OCI-LY1 (cell line): ENCODE data around the gene NRG2.

Experiments used
- H2AFZ ChIP-seq: fragments of 200-600 bp; sonication (generic), shearing (Covaris generic); 2 replicates; pipeline ENCODE4 v1.6.0; 2014; ENCODE audit warnings: antibody characterized with exemption, mild to moderate bottlenecking, low read length
- H3F3A ChIP-seq: fragments of 200-600 bp; sonication (generic), shearing (Covaris generic); 2 replicates; pipeline ENCODE4 v1.6.0; 2014; ENCODE audit warnings: mild to moderate bottlenecking, antibody characterized with exemption, low read length, moderate library complexity; ENCODE audit not compliant: insufficient read depth
- H3K27ac ChIP-seq: fragments of 200-600 bp; sonication (generic); 2 replicates; pipeline ENCODE4 v1.5.1; 2014; ENCODE audit warnings: low read length, mixed run types, mild to moderate bottlenecking, low read depth; ENCODE audit not compliant: poor library complexity, severe bottlenecking
- H3K27me3 ChIP-seq: fragments of 200-600 bp; sonication (generic); 2 replicates; pipeline ENCODE4 v1.6.0; 2014; ENCODE audit warnings: antibody characterized with exemption, mild to moderate bottlenecking, low read length, moderate library complexity; ENCODE audit not compliant: insufficient read depth
- H3K36me3 ChIP-seq: fragments of 200-600 bp; sonication (generic); 2 replicates; pipeline ENCODE4 v1.6.1; 2014; ENCODE audit warnings: mild to moderate bottlenecking, antibody characterized with exemption, low read length, moderate library complexity, mixed read lengths; ENCODE audit not compliant: insufficient read depth
- H3K4me1 ChIP-seq: fragments of 200-600 bp; sonication (generic); 2 replicates; pipeline ENCODE4 v1.5.1; 2014; ENCODE audit warnings: mild to moderate bottlenecking, low read length, moderate library complexity; ENCODE audit not compliant: insufficient read depth, severe bottlenecking
- H3K4me2 ChIP-seq: fragments of 200-600 bp; sonication (generic), shearing (Covaris generic); 2 replicates; pipeline ENCODE4 v1.6.1; 2014; ENCODE audit warnings: low read length
- H3K4me3 ChIP-seq: fragments of 200-600 bp; sonication (generic); 2 replicates; pipeline ENCODE4 v1.5.1; 2014; ENCODE audit warnings: low read length, low read depth, mild to moderate bottlenecking, mixed read lengths; ENCODE audit not compliant: poor library complexity, severe bottlenecking
- H3K79me2 ChIP-seq: fragments of 200-600 bp; shearing (Covaris generic); 2 replicates; pipeline ENCODE4 v1.6.1; 2016; ENCODE audit warnings: mixed run types, low read length, mixed read lengths; ENCODE audit not compliant: insufficient read depth
- H3K9ac ChIP-seq: fragments of 200-600 bp; sonication (generic), shearing (Covaris generic); 2 replicates; pipeline ENCODE4 v1.6.1; 2014; ENCODE audit warnings: mild to moderate bottlenecking, low read length, mixed read lengths
- H3K9me2 ChIP-seq: fragments of 200-600 bp; sonication (generic), shearing (Covaris generic); 2 replicates; pipeline ENCODE4 v1.6.1; 2014; ENCODE audit warnings: low read depth, mild to moderate bottlenecking, low read length, mixed read lengths
- H3K9me3 ChIP-seq: fragments of 200-600 bp; shearing (Covaris generic); 2 replicates; pipeline ENCODE4 v1.6.1; 2014; ENCODE audit warnings: low read length, mixed read lengths
- H4K20me1 ChIP-seq: fragments of 200-600 bp; sonication (generic), shearing (Covaris generic); 2 replicates; pipeline ENCODE4 v1.6.0; 2016; ENCODE audit warnings: mild to moderate bottlenecking, low read length; ENCODE audit not compliant: insufficient read depth
- EZH2 ChIP-seq: fragments of 200-600 bp; sonication (generic), shearing (Covaris generic); IDR thresholded peaks from 2 replicates; pipeline ENCODE4 v1.8.0; 2017; ENCODE audit warnings: borderline replicate concordance, mixed run types, mild to moderate bottlenecking, antibody characterized with exemption, low read length, moderate library complexity, mixed read lengths
- TF ChIP-seq, protein P1 (sequence below): fragments of 200-600 bp; sonication (generic), shearing (Covaris generic); IDR thresholded peaks from 2 replicates; pipeline ENCODE4 v1.5.1; 2017; ENCODE audit warnings: mild to moderate bottlenecking, antibody characterized with exemption, low read length, moderate library complexity, mixed read lengths

NRG2 gene

GRCh38 chr5:139930406-139930805, 112.7 kb downstream of the NRG2 start:
- no peaks in the 10 kb centered on the region for H3F3A ChIP-seq
- no peaks in the 10 kb centered on the region for H3K79me2 ChIP-seq
- H3K4me2 ChIP-seq, result no peak overlapping the region
- no peak for TF ChIP-seq EZH2
- TF ChIP-seq, protein P1, sequence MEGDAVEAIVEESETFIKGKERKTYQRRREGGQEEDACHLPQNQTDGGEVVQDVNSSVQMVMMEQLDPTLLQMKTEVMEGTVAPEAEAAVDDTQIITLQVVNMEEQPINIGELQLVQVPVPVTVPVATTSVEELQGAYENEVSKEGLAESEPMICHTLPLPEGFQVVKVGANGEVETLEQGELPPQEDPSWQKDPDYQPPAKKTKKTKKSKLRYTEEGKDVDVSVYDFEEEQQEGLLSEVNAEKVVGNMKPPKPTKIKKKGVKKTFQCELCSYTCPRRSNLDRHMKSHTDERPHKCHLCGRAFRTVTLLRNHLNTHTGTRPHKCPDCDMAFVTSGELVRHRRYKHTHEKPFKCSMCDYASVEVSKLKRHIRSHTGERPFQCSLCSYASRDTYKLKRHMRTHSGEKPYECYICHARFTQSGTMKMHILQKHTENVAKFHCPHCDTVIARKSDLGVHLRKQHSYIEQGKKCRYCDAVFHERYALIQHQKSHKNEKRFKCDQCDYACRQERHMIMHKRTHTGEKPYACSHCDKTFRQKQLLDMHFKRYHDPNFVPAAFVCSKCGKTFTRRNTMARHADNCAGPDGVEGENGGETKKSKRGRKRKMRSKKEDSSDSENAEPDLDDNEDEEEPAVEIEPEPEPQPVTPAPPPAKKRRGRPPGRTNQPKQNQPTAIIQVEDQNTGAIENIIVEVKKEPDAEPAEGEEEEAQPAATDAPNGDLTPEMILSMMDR, result no peak
- H3K4me3 ChIP-seq, result no peak overlapping the region
- no peaks in the 10 kb centered on the region for H3K4me1 ChIP-seq
- H3K9me2 ChIP-seq, result no peaks in the 10 kb centered on the region
- H3K27me3 ChIP-seq, result no peaks in the 10 kb centered on the region
- H3K9me3 ChIP-seq, result no peaks in the 10 kb centered on the region
- no peak overlapping the region for H3K27ac ChIP-seq
- no peaks in the 10 kb centered on the region for H3K36me3 ChIP-seq
- no peak overlapping the region for H2AFZ ChIP-seq
- H3K9ac ChIP-seq, result no peak overlapping the region
- no peaks in the 10 kb centered on the region for H4K20me1 ChIP-seq

DNA sequence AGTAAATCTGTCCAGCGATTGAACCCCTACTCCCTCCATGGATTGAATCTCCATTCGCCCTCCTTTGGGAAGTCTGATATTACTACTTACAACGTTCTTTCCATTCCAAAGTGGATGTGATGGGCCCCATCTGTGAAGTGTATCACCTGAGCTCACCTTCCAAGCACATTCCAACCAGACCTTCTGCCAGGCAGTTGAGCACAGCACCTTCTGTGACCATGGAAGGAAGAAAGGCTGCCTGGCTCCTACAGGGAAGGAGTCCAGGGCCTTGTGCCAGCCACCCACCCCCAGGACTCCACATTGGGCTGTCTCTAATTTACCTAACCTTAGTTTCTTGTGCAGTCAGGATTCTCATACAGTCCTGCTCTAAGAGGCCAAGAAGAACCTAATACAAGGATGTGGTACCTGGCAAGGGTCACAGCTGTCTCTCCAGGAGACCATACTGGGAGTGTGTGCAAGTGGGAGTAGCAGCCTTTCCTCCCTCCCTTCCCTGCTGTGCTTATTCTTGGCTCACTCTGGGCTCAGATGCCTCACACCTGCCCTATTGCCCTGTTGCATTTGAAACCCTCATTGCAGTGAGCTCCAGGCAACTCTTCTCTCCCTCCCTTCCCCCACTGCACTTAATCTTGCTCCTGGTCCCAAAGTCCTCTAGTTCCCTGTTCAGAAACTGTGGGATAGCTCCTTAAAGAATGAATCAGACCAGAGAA, 116.1 kb downstream of the NRG2 start:
- Histone ChIP-seq H3K4me2 (no peak overlapping the region), H3K79me2 (no peaks in the 10 kb centered on the region), H2AFZ (no peak overlapping the region), H3K9ac (no peak overlapping the region), H4K20me1 (no peaks in the 10 kb centered on the region), H3K9me3 (no peaks in the 10 kb centered on the region), H3K4me3 (no peak overlapping the region), H3K9me2 (no peaks in the 10 kb centered on the region), H3F3A (no peaks in the 10 kb centered on the region), H3K4me1 (no peaks in the 10 kb centered on the region), H3K27me3 (no peaks in the 10 kb centered on the region), H3K36me3 (no peaks in the 10 kb centered on the region), H3K27ac (no peak overlapping the region)
- TF ChIP-seq, protein P1, result no peak
- no peak for TF ChIP-seq EZH2

DNA sequence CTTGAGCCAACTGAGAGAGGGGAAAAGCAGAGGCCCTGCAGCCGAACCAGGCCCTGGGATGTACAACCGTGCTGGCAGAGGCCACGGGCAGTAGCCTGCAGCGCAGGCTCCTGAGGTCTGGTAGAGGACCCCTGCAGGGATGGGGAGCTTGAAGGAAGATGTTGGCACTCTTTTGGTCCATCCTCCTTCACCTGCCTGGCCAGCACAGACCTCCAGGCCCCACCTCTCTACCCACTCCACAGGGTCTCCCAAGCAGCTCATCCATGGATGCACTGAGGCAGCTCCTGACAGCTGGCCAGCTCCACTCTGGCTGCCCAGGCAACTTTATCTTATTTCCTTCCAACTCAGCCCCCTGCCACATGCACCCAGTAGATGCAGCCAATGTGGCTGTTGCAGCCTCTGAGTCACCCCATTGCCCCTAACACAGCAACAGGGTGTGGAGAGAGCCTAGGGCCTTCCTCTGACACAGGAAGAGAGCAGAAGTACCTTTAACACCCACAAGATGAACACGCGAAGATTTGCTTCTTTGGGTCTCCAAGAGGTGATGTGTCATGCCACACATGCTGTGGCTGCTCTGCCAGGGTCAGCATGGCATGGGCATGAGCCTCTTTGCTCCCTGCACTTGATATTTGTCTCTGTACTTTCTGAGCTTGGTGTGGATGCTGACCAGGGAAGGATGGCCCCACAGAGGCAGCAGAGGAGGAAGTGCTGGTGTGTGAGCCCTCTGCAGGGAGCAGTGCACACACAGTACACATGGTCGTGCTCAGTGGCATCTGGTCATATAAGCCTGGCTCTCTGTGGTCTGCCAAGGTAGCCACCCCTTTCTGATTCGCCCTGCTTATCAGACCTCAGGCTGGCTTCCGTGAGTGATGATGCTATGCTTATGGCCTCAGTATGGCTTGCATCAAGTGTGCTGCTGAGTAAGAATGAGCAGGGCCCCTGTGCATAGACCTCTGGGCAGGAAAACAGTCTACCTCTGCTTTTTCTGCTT, 117.2 kb downstream of the NRG2 start:
- Histone ChIP-seq H3K9ac (no peak overlapping the region), H3K4me3 (no peak overlapping the region), H2AFZ (no peak overlapping the region), H3K9me3 (no peaks in the 10 kb centered on the region), H4K20me1 (no peaks in the 10 kb centered on the region), H3K4me1 (no peaks in the 10 kb centered on the region), H3K9me2 (no peaks in the 10 kb centered on the region), H3K79me2 (no peaks in the 10 kb centered on the region), H3K27ac (no peak overlapping the region), H3F3A (no peaks in the 10 kb centered on the region), H3K4me2 (no peak overlapping the region), H3K27me3 (no peaks in the 10 kb centered on the region), H3K36me3 (no peaks in the 10 kb centered on the region)
- TF ChIP-seq EZH2, result no peak
- TF ChIP-seq, protein P1, result no peak
